Large intestine (tissue), 3 donors: ENCODE measurements around the gene LMF1. TPM values are rescaled to one million over a fixed set of nuclear protein-coding genes. Genes with fewer than 3 reads are reported as not detected.

Experiments
- DNase-seq, 2 donors: peaks; one replicate each; pipeline versions ENCODE4 v3.0.0 to v3.0.0-alpha.2; 2013
- H3K27ac ChIP-seq: one replicate; pipeline ENCODE4 v1.5.1; 2013; ENCODE audit warnings: low read length
- H3K27me3 ChIP-seq: 2 replicates; pipeline ENCODE4 v1.6.1; 2013; ENCODE audit warnings: low read length; ENCODE audit not compliant: control insufficient read depth, insufficient read depth
- H3K36me3 ChIP-seq: 2 replicates; pipeline ENCODE4 v1.6.1; 2013; ENCODE audit warnings: low read length; ENCODE audit not compliant: control insufficient read depth, insufficient read depth
- H3K4me1 ChIP-seq: one replicate; pipeline ENCODE4 v1.6.1; 2013; ENCODE audit warnings: low read length; ENCODE audit not compliant: control insufficient read depth, insufficient read depth
- H3K4me3 ChIP-seq: one replicate; pipeline ENCODE4 v1.5.1; 2013; ENCODE audit warnings: low read length
- H3K9me3 ChIP-seq: one replicate; pipeline ENCODE4 v1.6.1; 2013; ENCODE audit warnings: mild to moderate bottlenecking, low read depth, low read length, moderate library complexity; ENCODE audit not compliant: control insufficient read depth
- WGBS: methylation state at CpG from one replicate; pipeline ENCODE4 v1.1.5; 2013; ENCODE audit warnings: low lambda C conversion rate; ENCODE audit not compliant: insufficient coverage; 5-methylcytosine and 5-hydroxymethylcytosine counted together
- polyA plus RNA-seq: library from polyadenylated mRNA; unstranded; fragments of 120-200 nt; gene quantifications from one replicate; pipeline ENCODE4 v1.2.1, GENCODE V29; 2013

The LMF1 gene
- polyA plus RNA-seq, 1 donor, result 17.2 TPM

DNA sequence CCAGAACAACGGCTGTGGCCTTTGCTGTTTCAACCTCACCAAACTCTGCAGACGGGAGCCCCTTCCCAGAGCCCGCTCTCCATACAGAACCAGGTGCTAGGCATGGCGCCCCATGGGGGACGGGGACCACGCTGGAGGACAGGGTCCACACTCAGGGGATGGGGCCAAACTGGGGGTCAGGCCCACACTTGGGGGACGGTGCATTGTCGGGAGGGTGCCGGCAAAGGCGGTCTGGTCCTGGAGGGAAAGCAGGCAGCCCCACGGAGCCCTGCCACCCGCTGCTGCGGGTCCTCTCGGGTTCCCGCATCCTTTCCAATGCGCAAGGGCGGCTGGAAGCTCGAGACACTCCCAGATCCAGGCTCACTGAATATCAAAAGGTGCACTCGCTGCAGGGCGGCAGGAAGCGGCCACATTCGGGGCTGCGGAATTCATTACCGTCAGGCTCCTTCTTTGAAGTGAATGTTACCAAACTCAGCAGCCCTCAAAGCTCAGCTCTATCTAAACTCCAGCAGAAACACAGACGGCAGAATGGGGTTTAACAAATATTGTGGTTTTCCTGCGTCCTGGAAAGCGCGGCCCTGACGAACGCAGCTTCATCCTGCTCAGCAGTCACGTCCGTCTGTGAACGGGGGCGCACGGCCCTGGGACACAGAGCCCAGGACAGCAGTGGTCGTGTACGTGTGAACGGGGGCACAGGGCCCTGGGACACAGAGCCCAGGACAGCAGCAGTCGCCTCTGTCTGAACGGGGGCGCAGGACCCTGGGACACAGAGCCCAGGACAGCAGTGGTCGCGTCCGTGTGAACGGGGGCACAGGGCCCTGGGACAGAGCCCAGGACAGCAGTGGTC lies 41.3 kb downstream of the LMF1 start:
- no peak overlapping the region for H3K4me3 ChIP-seq
- peaks cover 24% of the 10 kb centered on the region for H3K36me3 ChIP-seq
- H3K27me3 ChIP-seq, result no peaks in the 10 kb centered on the region
- H3K4me1 ChIP-seq, result no peaks in the 10 kb centered on the region
- no peak overlapping the region for H3K27ac ChIP-seq
- no CpG with 5 or more reads among the region's 45 CpGs for WGBS
- H3K9me3 ChIP-seq, result peaks cover 21% of the 10 kb centered on the region
- DNase-seq, result no peak

DNA sequence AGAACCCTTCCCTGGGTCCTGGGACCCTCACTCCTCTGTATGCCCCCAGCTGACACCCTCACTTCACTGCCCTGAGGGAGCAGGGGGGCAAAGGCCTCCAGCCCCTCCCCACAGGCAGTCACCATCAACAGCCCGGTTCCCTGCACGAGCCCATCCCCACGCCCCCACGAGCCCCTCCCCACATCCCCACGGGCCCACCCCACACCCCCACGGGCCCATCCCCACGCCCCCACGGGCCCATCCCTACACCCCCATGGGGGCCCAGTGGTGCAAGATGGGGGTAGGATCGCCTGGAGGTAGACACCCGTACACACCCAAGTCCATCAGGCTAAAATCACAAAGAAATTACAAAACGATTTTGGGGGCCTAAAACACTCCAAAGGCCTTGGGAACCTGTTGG lies 42.3 kb downstream of the LMF1 start:
- Histone ChIP-seq H3K4me1 (no peaks in the 10 kb centered on the region), H3K27me3 (no peaks in the 10 kb centered on the region), H3K36me3 (peaks cover 20% of the 10 kb centered on the region), H3K27ac (no peak overlapping the region), H3K9me3 (peaks cover 21% of the 10 kb centered on the region), H3K4me3 (no peak overlapping the region)
- DNase-seq, result no peak
- WGBS, result no CpG with 5 or more reads among the region's 11 CpGs

DNA sequence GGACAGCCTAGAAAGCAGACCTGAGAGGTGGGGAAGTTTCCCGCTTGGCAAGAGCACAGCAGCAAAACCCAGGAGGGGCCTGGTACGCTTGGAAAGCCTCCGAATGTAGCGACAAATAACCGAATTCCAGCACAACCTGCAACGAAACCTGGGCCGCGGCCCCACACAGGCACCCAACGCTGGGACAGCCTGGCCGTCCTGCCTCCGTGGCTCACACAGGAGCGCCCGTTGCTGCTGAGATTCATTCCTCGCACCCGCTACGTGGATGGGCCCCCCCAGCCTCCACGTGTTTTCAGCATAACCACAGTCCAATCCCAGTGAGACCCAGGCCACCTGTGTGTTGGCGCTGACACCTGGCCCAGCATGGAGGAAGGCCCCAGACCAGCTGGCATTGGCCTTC lies 42.9 kb downstream of the LMF1 start:
- no peak for DNase-seq
- H3K27me3 ChIP-seq, result no peaks in the 10 kb centered on the region
- H3K36me3 ChIP-seq, result peaks cover 21% of the 10 kb centered on the region
- H3K27ac ChIP-seq, result no peak overlapping the region
- WGBS, result no CpG with 5 or more reads among the region's 18 CpGs
- peaks cover 27% of the 10 kb centered on the region for H3K9me3 ChIP-seq
- H3K4me1 ChIP-seq, result no peaks in the 10 kb centered on the region
- H3K4me3 ChIP-seq, result no peak overlapping the region

DNA sequence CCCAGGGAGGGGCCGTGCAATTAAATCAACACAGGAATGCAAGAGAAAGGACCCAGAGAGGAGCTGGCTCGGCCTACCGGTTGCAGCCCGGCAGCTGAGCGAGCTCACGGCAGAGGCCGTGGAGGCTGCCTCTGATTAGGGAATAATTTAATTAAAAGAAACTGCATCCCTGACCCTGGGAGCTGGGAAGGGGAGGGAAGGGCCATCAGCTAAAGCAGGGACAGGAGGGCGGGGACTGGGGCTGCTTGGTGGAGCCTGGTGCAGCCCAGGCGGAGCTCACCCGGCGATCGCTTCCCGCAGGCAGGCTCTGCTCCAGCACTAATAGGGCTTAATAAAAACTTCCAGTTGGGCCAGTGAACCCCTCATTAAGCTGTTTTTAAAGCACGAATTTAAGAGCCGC lies 43.4 kb downstream of the LMF1 start:
- H3K4me3 ChIP-seq, result no peak overlapping the region
- H3K36me3 ChIP-seq, result peaks cover 21% of the 10 kb centered on the region
- no CpG with 5 or more reads among the region's 15 CpGs for WGBS
- no peak overlapping the region for H3K27ac ChIP-seq
- peaks cover 29% of the 10 kb centered on the region for H3K9me3 ChIP-seq
- DNase-seq, result no peak
- no peaks in the 10 kb centered on the region for H3K4me1 ChIP-seq
- H3K27me3 ChIP-seq, result no peaks in the 10 kb centered on the region

DNA sequence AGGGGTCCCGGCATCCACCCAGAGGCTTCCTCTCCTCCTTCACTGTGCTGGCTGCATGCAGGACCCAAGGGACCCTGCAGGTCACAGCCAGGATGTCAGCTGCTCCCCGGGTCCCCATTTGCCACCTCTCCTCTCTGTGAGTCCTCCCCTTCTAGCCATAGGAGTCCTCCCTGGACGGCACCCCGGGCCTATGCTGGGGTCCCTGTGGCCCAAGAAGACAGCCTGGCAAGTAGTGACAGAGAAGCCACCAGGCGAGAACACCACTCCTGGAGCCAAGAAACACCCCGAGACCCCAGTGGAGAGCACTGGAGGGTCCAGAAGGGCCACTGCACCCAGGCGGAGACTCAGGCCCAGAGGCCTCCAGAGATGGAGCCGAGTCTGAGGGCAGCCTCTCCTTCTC lies 44.1 kb downstream of the LMF1 start:
- Histone ChIP-seq H3K36me3 (peaks cover 23% of the 10 kb centered on the region), H3K27me3 (no peaks in the 10 kb centered on the region), H3K4me3 (no peak overlapping the region), H3K4me1 (no peaks in the 10 kb centered on the region), H3K27ac (no peak overlapping the region), H3K9me3 (peaks cover 35% of the 10 kb centered on the region)
- WGBS, result no CpG with 5 or more reads among the region's 8 CpGs
- no peak for DNase-seq

DNA sequence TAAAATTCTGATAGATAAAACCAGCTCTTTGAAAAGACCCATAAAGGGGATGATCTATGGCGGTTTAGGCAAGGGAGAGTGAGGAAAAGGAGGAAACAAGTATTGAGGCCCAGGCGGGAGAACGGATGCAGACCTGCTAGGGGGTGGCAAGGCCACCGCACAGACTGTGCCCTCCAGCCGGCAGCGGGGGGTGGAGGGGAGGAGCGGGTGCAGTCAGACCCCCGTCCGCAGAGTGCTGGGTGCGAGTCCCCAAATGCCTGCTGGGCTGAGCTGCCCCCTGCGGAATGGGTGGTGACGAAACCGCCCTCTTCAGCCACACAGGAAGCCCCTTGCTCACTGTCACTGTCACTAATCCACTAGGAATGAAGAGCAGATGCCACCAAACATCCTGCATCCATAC lies 46.0 kb downstream of the LMF1 start:
- H3K27ac ChIP-seq, result no peak overlapping the region
- H3K4me1 ChIP-seq, result no peaks in the 10 kb centered on the region
- peaks cover 19% of the 10 kb centered on the region for H3K36me3 ChIP-seq
- H3K4me3 ChIP-seq, result no peak overlapping the region
- no CpG with 5 or more reads among the region's 13 CpGs for WGBS
- H3K9me3 ChIP-seq, result peaks cover 42% of the 10 kb centered on the region
- no peaks in the 10 kb centered on the region for H3K27me3 ChIP-seq
- no peak for DNase-seq

DNA sequence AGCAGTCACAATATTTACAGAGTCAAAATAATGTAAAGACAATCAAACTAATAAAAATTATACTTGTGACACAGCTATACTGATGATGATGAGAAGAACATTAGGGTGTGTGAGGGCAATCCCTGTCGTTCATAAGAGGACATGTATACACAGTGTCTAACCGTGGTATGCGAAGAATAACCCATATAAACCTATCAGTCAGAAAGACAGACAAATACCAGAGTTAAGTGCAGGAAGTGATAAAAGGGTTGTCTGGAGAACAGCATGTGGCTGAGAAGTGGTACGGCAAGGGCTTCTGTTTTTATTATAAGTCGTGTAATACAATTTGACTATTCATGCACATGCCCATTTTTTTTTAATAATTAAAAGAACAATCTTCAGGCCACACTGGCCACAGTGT lies 46.7 kb downstream of the LMF1 start:
- DNase-seq, result no peak
- H3K4me3 ChIP-seq, result no peak overlapping the region
- no peaks in the 10 kb centered on the region for H3K4me1 ChIP-seq
- no peak overlapping the region for H3K27ac ChIP-seq
- no peaks in the 10 kb centered on the region for H3K27me3 ChIP-seq
- 78% methylated on average over 5 of the region's 5 CpGs for WGBS
- H3K36me3 ChIP-seq, result peaks cover 14% of the 10 kb centered on the region
- H3K9me3 ChIP-seq, result peaks cover 45% of the 10 kb centered on the region

DNA sequence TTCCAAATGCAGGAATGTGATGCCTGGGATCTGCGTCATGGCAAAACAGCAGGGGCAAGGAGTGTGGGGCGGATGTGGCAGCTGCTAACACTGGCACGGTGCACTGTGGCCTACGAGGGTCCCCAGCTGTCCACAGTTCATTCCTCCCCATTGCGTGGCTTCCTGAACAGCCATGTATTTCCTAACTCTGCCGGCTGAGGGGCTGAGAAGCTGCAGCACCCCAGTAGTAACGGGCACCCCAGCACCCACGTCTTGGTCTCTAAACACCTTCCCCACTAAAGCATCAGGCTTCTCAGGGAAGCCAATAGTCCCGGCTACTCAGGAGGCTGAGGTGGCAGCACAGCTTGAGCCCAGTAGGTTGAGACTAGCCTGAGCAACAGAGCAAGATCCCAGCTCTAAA lies 47.6 kb downstream of the LMF1 start:
- H3K4me1 ChIP-seq, result no peaks in the 10 kb centered on the region
- H3K27ac ChIP-seq, result no peak overlapping the region
- H3K4me3 ChIP-seq, result no peak overlapping the region
- no peaks in the 10 kb centered on the region for H3K27me3 ChIP-seq
- H3K9me3 ChIP-seq, result peaks cover 45% of the 10 kb centered on the region
- DNase-seq, result no peak
- WGBS, result no CpG with 5 or more reads among the region's 9 CpGs
- H3K36me3 ChIP-seq, result peaks cover 14% of the 10 kb centered on the region

DNA sequence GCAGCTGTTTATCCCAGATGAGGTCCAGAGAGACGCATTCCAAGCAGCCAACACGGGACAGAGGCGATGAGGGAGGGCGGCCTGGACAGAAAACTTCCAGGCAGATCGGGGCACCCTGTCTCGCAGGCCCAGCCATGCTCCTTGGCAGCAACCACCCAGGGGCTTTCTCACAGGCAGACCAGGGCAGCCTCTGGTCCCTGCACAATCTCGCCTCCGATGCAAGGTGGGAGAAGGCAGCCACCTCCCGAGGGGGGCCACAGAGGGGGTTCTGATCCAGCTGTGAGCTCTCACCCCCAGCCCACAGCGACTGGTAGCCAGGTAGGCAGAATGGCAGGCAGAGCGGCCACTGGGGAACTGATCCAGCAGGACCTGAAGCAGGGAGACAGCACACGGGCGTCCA lies 48.7 kb downstream of the LMF1 start:
- no peak for DNase-seq
- no peak overlapping the region for H3K4me3 ChIP-seq
- H3K9me3 ChIP-seq, result peaks cover 44% of the 10 kb centered on the region
- peaks cover 14% of the 10 kb centered on the region for H3K36me3 ChIP-seq
- no peaks in the 10 kb centered on the region for H3K4me1 ChIP-seq
- no CpG with 5 or more reads among the region's 13 CpGs for WGBS
- no peaks in the 10 kb centered on the region for H3K27me3 ChIP-seq
- no peak overlapping the region for H3K27ac ChIP-seq

DNA sequence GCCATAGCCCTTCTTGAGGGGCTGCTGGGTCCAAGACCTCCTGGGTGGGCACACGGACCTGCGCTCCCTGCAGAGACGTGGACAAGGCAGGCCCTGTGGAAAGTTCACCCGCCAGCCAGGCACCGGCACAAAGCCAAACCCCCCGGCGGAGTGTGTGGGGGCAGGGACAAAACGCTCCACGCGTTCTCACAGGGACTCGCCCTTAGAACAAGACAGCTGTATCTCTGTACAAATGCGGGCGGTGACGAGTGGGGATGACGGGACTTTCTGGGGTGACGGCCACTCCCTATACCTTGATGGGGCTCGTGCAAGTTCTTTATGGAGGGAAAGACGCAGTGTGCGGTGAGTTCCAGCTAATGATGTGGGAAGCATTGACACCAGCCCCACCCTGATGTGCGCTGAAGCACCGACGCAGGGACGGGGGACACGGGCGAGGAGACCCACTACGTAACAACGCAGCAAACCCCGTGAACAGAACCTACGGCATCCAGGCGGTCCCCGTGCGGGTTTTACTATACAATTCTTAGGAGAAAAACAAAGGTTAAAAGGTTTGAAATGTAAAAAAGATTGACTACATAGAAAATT lies 49.4 kb downstream of the LMF1 start:
- no peak overlapping the region for H3K27ac ChIP-seq
- no peak for DNase-seq
- no peaks in the 10 kb centered on the region for H3K4me1 ChIP-seq
- no peak overlapping the region for H3K4me3 ChIP-seq
- H3K9me3 ChIP-seq, result peaks cover 37% of the 10 kb centered on the region
- 98% methylated on average over 6 of the region's 32 CpGs for WGBS
- peaks cover 12% of the 10 kb centered on the region for H3K36me3 ChIP-seq
- no peaks in the 10 kb centered on the region for H3K27me3 ChIP-seq

DNA sequence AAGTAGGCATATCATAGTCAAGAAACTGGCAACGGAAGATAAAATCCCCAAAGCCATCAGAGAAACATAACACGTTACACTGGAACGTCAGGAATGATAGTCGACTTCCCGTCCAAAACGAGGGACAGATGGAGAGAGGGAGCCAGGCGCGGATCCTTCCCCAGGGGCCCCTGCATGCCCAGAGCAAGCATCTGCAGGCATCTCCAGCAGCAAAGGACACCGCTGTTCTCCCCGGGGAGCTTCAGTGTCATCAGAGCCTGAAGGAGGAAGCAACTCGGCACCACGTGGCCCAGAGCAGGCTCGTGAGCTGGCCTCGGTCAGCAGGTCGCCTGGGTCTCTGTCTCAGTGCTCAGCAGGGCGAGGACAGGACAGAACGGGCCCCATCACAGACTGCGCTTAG lies 50.1 kb downstream of the LMF1 start:
- DNase-seq, result no peak

More for the DNA sequence above, 50.1 kb downstream of the LMF1 start:
- Histone ChIP-seq H3K4me1 (no peaks in the 10 kb centered on the region), H3K9me3 (peaks cover 36% of the 10 kb centered on the region), H3K27ac (no peak overlapping the region), H3K27me3 (no peaks in the 10 kb centered on the region), H3K4me3 (no peak overlapping the region), H3K36me3 (peaks cover 10% of the 10 kb centered on the region)
- no CpG with 5 or more reads among the region's 18 CpGs for WGBS
